Activated effector memory CD4-positive, alpha-beta T cell treated with anti-CD3 and anti-CD28 coated beads, Interleukin-2, amount 50 U/mL, for 16 hours (primary cell): ENCODE results near the gene ANOS1.
"Not testable (repeated sequence)": the region's sequence is repeated elsewhere in the genome, so short reads cannot be mapped to it uniquely, and the experiment has no call there.

Experiments used
- DNase-seq: peaks from one replicate; pipeline ENCODE4 v3.0.0-alpha.2; 2020

ANOS1 gene

GRCh38 chrX:8607326-8607725, 124.6 kb downstream of the ANOS1 start:
- DNase-seq = no peak

GRCh38 chrX:8604131-8604530, 127.8 kb downstream of the ANOS1 start:
- DNase-seq = no peak

DNA sequence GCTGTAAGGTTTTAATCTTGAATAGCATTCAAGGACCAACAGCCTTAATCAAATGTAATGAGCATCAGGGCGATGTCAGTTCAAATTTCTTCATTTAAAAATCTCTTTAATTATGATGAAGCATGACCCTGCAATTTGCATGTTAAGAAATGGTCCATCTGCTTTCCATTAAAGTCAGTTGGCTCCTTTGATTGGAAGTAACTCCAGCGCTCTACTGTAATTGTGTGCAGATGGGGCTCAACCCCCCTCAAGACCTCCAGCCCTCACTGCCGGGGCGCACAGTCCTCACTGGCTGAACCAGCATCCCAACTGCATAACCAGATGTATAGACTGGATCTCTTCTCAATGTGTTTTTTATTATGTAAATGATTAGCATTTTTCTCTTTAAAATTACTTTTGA, 140.4 kb downstream of the ANOS1 start:
- no peak for DNase-seq

DNA sequence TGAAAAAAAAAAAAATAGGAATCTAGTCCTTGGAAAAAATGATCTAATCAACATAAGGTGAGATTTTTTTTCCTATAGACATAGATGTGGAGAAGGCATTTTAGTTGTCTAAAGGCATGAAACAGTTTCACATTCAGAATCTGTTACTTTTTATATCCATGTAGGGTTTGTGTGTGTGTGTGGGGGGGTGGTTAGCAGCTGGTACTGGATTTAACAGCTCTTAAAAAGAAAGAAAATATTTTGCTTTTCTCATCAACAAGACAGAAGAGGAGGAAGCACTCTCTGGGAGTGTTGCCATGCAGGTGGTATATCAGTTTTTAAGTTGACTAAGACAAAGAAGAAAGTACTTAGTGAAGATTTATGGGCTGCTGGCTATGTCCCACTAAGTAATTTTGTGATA, 145.0 kb downstream of the ANOS1 start:
- no peak for DNase-seq

DNA sequence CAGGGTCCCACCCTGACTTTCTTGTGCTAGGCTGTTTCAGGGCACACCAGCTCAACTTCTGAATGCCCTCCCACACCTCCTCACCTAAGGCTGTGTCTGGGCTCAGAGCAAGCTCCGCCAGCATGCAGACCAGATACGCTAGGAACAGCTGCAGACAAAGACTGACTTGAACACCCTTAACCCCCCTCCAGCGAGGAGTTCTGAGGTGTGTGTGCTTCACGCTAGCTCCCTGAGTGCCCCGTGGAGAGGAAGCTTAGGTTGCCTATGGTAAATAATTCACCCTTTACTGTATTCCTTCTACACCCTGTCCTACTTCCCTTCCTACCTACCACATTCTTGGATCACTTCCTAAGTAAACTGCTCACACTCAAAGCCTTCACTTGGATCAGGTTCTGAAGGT, 152.3 kb downstream of the ANOS1 start:
- DNase-seq = no peak

DNA sequence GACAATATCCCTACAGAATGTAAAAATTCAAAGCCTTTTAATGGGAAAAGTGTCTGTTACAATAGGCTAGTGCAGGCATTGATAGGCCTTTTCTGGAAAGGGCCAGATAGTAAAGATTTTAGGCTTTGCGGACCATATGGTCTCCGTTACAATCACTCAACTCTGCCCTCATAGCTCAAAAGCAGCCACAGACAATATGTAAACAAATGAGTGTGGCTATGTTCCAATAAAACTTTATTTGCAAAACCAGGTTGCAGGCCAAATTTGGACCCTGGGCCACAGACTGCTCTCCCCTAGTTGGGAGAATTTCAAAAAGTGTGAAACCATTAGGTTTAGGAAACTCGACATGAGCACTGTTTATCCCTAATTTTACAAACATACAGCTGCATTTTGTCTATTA, 155.1 kb downstream of the ANOS1 start:
- no peak for DNase-seq

DNA sequence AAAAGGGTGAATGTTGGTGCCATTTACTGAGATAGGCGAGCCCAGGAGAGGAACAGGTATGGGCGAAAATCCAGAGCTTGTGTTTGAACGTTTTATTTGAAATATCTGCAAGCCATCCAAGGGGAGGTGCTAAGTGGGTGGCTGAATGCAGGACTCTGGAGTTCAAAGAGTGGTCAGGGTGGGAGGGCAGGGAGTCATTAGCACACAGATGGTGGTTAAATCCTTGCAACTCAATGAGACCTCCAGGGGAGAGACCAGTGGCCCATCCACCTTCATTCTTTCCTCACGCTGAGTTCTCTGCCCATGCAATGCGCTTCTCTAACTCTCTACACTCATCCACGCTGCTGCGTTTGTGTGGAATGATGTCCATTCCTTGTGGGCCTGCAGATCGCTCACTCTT, 166.2 kb downstream of the ANOS1 start:
- DNase-seq = no peak

DNA sequence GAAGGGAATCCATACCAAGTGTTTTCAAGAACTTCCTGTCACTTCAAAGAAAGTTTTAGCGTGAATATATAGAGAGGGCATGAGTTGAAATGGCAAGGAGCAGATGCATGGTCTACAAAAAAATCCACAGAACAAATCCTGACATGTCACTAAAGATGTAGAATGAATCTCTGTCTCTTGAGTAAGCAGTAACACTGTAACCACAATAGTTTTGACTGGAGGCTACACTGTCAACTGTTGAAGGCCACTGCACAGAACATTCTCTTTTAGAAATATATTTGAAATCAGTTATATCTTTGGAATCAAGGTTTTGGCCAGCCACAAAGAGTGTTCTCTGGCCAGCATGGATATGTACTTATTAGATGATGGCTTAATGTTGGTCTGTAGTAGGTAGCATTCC, 183.5 kb downstream of the ANOS1 start:
- DNase-seq = no peak

- DNase-seq = no peak
Observed at GRCh38 chrX:8546715-8547114, 185.2 kb downstream of the ANOS1 start.

- no peak for DNase-seq
Observed at GRCh38 chrX:8520791-8521190, 211.1 kb downstream of the ANOS1 start.

DNA sequence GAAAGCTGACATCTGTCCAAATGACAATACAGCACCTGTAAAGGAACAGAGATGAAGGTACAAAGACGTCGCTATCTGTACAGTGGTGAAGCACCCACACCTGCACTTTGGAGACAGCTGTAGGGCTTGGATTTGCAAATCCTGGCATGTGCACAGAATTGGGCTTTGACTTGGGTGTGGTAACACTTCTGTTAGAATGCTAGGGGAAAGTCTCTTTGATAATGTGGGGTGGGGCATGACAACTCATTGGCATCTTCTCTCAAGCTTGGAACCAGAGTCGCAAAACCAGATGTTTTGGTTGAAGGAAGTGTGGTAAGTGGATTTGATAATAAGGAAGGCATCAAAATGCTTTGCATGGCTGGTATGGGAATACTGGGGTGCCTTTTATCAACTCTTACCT, 211.8 kb downstream of the ANOS1 start:
- DNase-seq = no peak

GRCh38 chrX:8504451-8504850, 227.5 kb downstream of the ANOS1 start:
- no peak for DNase-seq

DNA sequence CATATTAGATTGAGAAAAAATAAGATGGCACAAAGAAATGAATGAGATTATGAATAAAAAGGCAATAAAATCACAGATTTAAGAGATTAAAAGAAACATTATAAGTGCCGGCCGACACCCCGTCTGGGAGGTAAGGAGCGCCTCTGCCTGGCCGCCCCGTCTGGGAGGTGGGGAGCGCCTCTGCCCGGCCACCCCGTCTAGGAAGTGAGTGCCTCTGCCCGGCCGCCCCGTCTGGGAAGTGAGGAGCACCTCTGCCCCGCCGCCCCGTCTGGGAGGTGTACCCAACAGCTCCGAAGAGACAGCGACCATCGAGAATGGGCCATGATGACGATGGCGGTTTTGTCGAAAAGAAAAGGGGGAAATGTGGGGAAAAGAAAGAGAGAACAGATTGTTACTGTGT, 229.8 kb downstream of the ANOS1 start:
- DNase-seq = not testable (repeated sequence)

DNA sequence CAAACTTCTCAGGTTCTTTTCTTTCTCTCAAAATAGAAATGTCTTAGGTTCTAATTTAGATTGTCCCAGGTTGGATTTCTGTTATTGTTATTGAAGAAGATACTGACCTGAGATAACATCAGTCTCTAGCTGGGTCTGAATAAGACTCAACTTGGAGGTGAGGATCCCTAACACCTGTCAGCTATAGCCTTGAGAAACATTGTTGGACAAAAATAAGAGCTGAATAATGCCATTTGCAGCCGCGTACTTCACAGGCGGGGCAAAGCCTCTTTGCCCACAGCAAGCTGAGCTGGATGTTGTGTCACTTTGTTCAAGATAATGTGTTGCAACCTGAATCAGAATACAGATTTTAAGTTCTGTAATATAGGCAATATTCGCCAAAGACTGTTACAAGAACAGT, 231.7 kb downstream of the ANOS1 start:
- DNase-seq = no peak

DNA sequence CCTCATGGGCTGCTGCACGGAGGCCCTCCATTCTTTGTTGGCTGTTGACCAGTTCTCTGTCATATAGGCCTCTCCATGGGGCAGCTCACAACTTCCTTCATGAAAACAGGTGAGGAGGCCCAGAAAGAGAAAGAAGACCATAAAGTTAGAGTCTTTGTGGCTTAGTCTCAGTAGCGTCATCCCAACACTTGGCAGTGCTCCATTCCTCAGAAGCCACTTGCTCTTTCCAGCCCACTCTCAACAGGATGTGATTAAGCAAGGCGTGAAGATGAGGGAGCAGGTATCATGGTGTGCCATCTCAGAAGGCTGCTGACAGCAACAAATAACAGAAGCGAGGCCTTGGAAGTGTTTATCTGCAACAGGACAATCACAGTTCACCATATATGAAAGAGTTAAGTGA, 236.9 kb downstream of the ANOS1 start:
- DNase-seq = not testable (repeated sequence)

DNA sequence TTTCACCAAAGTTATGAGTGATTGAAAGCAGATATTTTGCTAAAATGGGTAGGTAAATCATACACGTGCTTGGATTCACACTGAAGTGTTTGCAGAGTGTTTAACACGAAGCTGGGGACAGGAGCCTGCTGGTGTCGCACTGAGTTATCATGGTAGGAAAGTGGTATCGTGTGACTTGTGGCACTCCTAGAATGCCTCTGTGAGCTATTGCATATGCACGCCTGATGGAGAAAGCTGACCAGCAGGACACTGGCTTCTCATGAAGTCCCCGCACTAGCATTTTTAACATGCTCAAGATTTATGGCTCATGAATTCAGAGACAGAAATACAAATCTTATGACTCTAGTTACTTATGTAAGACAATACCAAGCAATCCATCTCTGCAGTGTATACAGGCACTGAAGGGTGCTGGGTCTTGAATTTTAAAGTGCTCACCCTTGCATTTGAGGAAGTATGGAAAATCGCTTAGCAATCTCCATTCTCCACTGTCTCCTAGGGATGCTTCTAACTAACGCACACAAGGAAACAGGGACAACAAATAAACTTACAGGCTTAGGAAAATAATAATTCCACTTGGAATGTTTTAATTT, 247.5 kb downstream of the ANOS1 start:
- no peak for DNase-seq
